Vagina (tissue), 2 donors: ENCODE measurements around the gene CADPS. TPM values are rescaled to one million over a fixed set of nuclear protein-coding genes. Genes with fewer than 3 reads are reported as not detected.

Experiments
- DNase-seq, 2 donors: peaks; one replicate each; pipeline ENCODE4 v3.0.0-alpha.2; 2017; ENCODE audit errors: extremely low spot score in 2 of 2
- H3K27ac ChIP-seq: fragments of 200-600 bp; sonication (generic); one replicate; pipeline ENCODE4 v1.5.1; 2019
- H3K27me3 ChIP-seq: fragments of 200-600 bp; sonication (generic); one replicate; pipeline ENCODE4 v1.5.1; 2019
- H3K36me3 ChIP-seq, 2 donors: fragments of 200-600 bp; sonication (generic); one replicate each; pipeline ENCODE4 v1.5.1; 2017 to 2019
- H3K4me1 ChIP-seq: fragments of 200-600 bp; sonication (generic); one replicate; pipeline ENCODE4 v1.5.1; 2019
- H3K4me3 ChIP-seq, 2 donors: fragments of 200-600 bp; sonication (generic); 1 replicate in 1 of 2; 2 replicates in 1 of 2; pipeline ENCODE4 v1.5.1; 2016 to 2019
- H3K9me3 ChIP-seq: fragments of 200-600 bp; sonication (generic); one replicate; pipeline ENCODE4 v1.5.1; 2019
- CTCF ChIP-seq, 3 experiments: fragments of 450-650 bp in 2 of 3; fragments of 200-600 bp in 1 of 3; sonication (generic) in 1 of 3; IDR thresholded peaks; one replicate each; pipeline ENCODE4 v1.5.1; 2017 to 2019; ENCODE audit warnings: antibody characterized with exemption in 3 of 3, mild to moderate bottlenecking in 2 of 3, moderate library complexity in 2 of 3
- POLR2A ChIP-seq, 2 donors: fragments of 450-650 bp; IDR thresholded peaks; one replicate each; pipeline ENCODE4 v1.6.1; 2017; ENCODE audit warnings: antibody characterized with exemption in 2 of 2, mild to moderate bottlenecking in 2 of 2, moderate library complexity in 2 of 2
- POLR2AphosphoS5 ChIP-seq, 2 donors: sonication (generic); formaldehyde crosslinking; IDR thresholded peaks; one replicate each; pipeline ENCODE4 v1.9.0; 2017; ENCODE audit warnings: antibody characterized with exemption in 2 of 2, mild to moderate bottlenecking in 2 of 2, low read depth in 1 of 2; ENCODE audit not compliant: insufficient read depth in 1 of 2
- intact Hi-C: fragments of 100-400 bp; cut with DNase I; formaldehyde crosslinking; loops from one replicate; pipeline ENCODE4 v1.15.1; 2023
- total RNA-seq: library from RNA; depleted of rRNA; stranded (reverse); fragments of >200 nt; gene quantifications from one replicate; pipeline ENCODE4 v1.2.3, GENCODE V29; 2016

Gene CADPS
- total RNA-seq, 1 donor from 2014 or later, result 12.8 TPM

DNA sequence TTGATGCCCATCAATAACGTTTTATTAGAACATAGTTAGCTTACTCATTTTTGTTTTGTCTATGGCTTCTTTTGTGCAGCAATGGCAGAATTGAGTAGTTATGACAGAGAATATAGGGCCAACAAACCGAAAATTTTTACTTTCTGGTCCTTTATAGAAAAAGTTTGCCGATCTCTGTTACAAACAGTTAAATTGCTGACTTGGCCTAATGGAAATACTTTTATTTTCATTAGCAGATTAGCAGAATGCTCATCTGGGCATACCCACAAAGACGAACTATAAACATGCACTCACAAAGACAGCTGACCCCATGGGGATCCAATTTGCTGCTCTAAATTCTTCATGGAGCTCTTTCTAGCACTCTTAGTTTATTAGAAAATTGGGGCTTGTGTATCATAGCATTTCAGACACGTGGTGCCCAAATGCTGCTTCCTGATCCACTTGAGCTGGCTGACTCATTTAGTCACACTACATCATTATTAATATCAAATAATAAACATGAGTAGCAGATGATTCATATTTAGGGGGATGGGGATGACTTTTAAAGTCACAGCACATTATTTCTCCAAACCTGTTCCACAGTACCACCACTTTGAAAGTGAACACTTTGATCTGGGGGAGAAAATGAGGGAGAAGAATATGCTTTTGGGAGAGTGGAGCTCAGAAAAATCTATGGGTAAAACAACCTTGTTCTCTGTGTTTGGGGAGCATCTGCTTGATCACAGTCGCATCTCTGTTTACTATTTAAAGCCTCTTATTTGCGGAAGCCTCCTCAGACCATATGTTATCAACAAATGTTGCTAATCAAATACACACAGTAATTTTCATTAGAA lies 273.8 kb downstream of the CADPS start:
- Histone ChIP-seq H3K4me3 (no peak overlapping the region), H3K27me3 (no peaks in the 10 kb centered on the region), H3K9me3 (no peaks in the 10 kb centered on the region), H3K27ac (no peak overlapping the region), H3K4me1 (no peaks in the 10 kb centered on the region), H3K36me3 (no peaks in the 10 kb centered on the region)
- intact Hi-C loops, result no loop called here
- TF ChIP-seq CTCF (IDR thresholded peaks at IDR 0.05), result no peak
- TF ChIP-seq POLR2AphosphoS5 (IDR thresholded peaks at IDR 0.05; ENCODE audit: insufficient read depth in 1 of 2, low read depth in 1 of 2), result peak in 1 of 2 donors; percentile 25
- DNase-seq, result no peak

DNA sequence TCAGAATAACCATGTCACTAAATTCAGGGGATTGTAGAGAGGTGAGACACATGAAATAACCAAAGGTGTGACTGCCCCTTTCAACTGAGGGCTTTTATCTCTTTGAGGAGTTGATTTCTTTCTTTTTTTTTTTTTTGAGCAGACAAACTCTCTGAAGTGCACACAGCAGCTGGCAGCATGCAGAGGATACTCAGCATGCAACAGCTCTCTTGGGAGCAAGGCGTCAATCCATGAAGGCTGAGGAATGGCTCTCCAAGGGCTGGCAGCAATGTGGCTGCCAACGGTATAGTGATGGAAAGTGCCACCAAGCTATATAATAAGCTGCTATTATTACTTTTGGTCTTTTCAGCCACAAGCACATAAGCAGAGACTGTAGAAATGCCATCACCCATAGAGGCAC lies 275.2 kb downstream of the CADPS start:
- no peak overlapping the region for H3K4me3 ChIP-seq
- no peaks in the 10 kb centered on the region for H3K36me3 ChIP-seq
- H3K4me1 ChIP-seq, result no peaks in the 10 kb centered on the region
- no peaks in the 10 kb centered on the region for H3K27me3 ChIP-seq
- intact Hi-C loops, result no loop called here
- H3K27ac ChIP-seq, result no peak overlapping the region
- TF ChIP-seq POLR2AphosphoS5 (IDR thresholded peaks at IDR 0.05; ENCODE audit: insufficient read depth in 1 of 2, low read depth in 1 of 2) (no peak), CTCF (IDR thresholded peaks at IDR 0.05) (no peak), POLR2A (IDR thresholded peaks at IDR 0.05) (no peak)
- no peak for DNase-seq
- H3K9me3 ChIP-seq, result no peaks in the 10 kb centered on the region

- H3K27ac ChIP-seq, result no peak overlapping the region
- H3K4me3 ChIP-seq, result no peak overlapping the region
- no peaks in the 10 kb centered on the region for H3K4me1 ChIP-seq
- no peak for DNase-seq
- TF ChIP-seq POLR2A (IDR thresholded peaks at IDR 0.05) (no peak), POLR2AphosphoS5 (IDR thresholded peaks at IDR 0.05; ENCODE audit: insufficient read depth in 1 of 2, low read depth in 1 of 2) (no peak), CTCF (IDR thresholded peaks at IDR 0.05) (no peak)
- intact Hi-C loops, result no loop called here
- no peaks in the 10 kb centered on the region for H3K36me3 ChIP-seq
- no peaks in the 10 kb centered on the region for H3K9me3 ChIP-seq
- no peaks in the 10 kb centered on the region for H3K27me3 ChIP-seq
Measured at GRCh38 chr3:62597491-62597890, 277.7 kb downstream of the CADPS start.

GRCh38 chr3:62592408-62592807 lies 282.8 kb downstream of the CADPS start:
- Histone ChIP-seq H3K27ac (no peak overlapping the region), H3K9me3 (no peaks in the 10 kb centered on the region), H3K4me1 (no peaks in the 10 kb centered on the region), H3K4me3 (no peak overlapping the region), H3K27me3 (no peaks in the 10 kb centered on the region), H3K36me3 (no peaks in the 10 kb centered on the region)
- intact Hi-C loops, result no loop called here
- no peak for TF ChIP-seq POLR2A (IDR thresholded peaks at IDR 0.05)
- TF ChIP-seq CTCF (IDR thresholded peaks at IDR 0.05), result no peak
- TF ChIP-seq POLR2AphosphoS5 (IDR thresholded peaks at IDR 0.05; ENCODE audit: insufficient read depth in 1 of 2, low read depth in 1 of 2), result no peak
- no peak for DNase-seq

DNA sequence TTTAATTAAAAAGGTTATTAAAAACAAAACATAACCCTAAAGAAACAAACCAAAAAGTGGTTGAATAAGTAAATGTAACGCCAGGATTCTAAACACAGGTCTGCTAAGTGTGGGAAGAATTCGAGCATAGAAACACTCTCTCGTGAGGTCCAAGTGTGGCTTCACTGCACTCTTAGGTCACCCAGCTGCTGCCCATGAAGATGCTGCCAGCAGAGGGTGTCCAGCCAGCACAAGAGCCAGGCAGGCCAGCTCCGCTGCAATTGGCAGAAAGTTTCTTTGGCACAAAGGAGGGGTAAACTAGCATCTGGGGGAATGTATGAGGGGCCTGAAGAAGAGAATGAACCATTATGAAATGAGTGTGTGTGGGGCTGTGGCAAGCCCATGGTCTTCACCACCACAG lies 286.1 kb downstream of the CADPS start:
- no peak for DNase-seq
- Histone ChIP-seq H3K36me3 (no peaks in the 10 kb centered on the region), H3K4me1 (no peaks in the 10 kb centered on the region), H3K27ac (no peak overlapping the region), H3K4me3 (no peak overlapping the region), H3K27me3 (no peaks in the 10 kb centered on the region), H3K9me3 (no peaks in the 10 kb centered on the region)
- TF ChIP-seq POLR2A (IDR thresholded peaks at IDR 0.05) (no peak), CTCF (IDR thresholded peaks at IDR 0.05) (no peak), POLR2AphosphoS5 (IDR thresholded peaks at IDR 0.05; ENCODE audit: insufficient read depth in 1 of 2, low read depth in 1 of 2) (no peak)
- intact Hi-C loops, result no loop called here
